IMR-90 (cell line): ENCODE results near the gene EIF3K. TPM values are rescaled to one million over a fixed set of nuclear protein-coding genes. Genes with fewer than 3 reads are reported as not detected.

Source experiments
- ATAC-seq: fragments of 200-7000 bp; cut with Tn5 transposase; 2 replicates; pipeline ENCODE4 v1.9.1; 2020; ENCODE audit warnings: low read depth, mild to moderate bottlenecking, moderate library complexity
- BruUV-seq: library from RNA; stranded (reverse); fragments of 400-500 nt; replicated peaks from 2 replicates; lab custom pipeline; 2021; lab: Mats Ljungman, UMichigan
- CTCF ChIA-PET: fragments of 300-600 bp; formaldehyde crosslinking; extraction: SDS; loops from one replicate; lab custom pipeline; 2021; ENCODE audit warnings: antibody characterized with exemption; lab: Yijun Ruan, JAX
- POLR2A ChIA-PET: fragments of 300-600 bp; sonication (Branson Sonifier 250); formaldehyde crosslinking; loops from one replicate; lab custom pipeline; 2022; ENCODE audit warnings: antibody characterized with exemption; ENCODE audit not compliant: unreplicated experiment; lab: Charles Lee
- DNase-seq: peaks from one replicate; pipeline ENCODE4 v3.0.0; 2013
- H2AFZ ChIP-seq: replicated peaks from 2 replicates; pipeline ENCODE3; 2013; ENCODE audit warnings: low read length, mild to moderate bottlenecking; ENCODE audit not compliant: poor library complexity
- H2AK5ac ChIP-seq: 2 replicates; pipeline ENCODE4 v1.6.1; 2013; ENCODE audit warnings: low read depth, low read length, inconsistent platforms
- H2AK9ac ChIP-seq: replicated peaks from 2 replicates; pipeline ENCODE3; 2013; ENCODE audit warnings: mild to moderate bottlenecking, low read depth, low read length, moderate library complexity; ENCODE audit not compliant: poor library complexity
- H2BK120ac ChIP-seq: 2 replicates; pipeline ENCODE4 v1.6.1; 2013; ENCODE audit warnings: low read depth, low read length, inconsistent platforms
- H2BK15ac ChIP-seq: 3 replicates; pipeline ENCODE4 v1.6.1; 2013; ENCODE audit warnings: low read depth, low read length, inconsistent platforms
- H2BK20ac ChIP-seq: 2 replicates; pipeline ENCODE4 v1.6.1; 2013; ENCODE audit warnings: low read depth, mild to moderate bottlenecking, inconsistent platforms, low read length, moderate library complexity
- H2BK5ac ChIP-seq: 2 replicates; pipeline ENCODE4 v1.6.1; 2013; ENCODE audit warnings: mild to moderate bottlenecking, low read depth, low read length, inconsistent platforms; ENCODE audit not compliant: poor library complexity, severe bottlenecking
- H3K14ac ChIP-seq: replicated peaks from 2 replicates; pipeline ENCODE4 v1.6.1; 2013; ENCODE audit warnings: low read depth, low read length, inconsistent platforms
- H3K18ac ChIP-seq: 2 replicates; pipeline ENCODE4 v1.6.1; 2013; ENCODE audit warnings: low read depth, low read length, control low read depth
- H3K23ac ChIP-seq: 2 replicates; pipeline ENCODE4 v1.6.1; 2013; ENCODE audit warnings: low read depth, low read length, inconsistent platforms
- H3K27ac ChIP-seq: 2 replicates; pipeline ENCODE4 v1.5.1; 2013; ENCODE audit warnings: mild to moderate bottlenecking, control low read depth, low read length; ENCODE audit not compliant: insufficient read depth
- H3K27me3 ChIP-seq: 2 replicates; pipeline ENCODE4 v1.6.1; 2013; ENCODE audit warnings: low read length; ENCODE audit not compliant: control insufficient read depth, insufficient read depth
- H3K36me3 ChIP-seq: 2 replicates; pipeline ENCODE4 v1.6.1; 2013; ENCODE audit warnings: low read length, mixed read lengths; ENCODE audit not compliant: control insufficient read depth, insufficient read depth
- H3K4ac ChIP-seq: 2 replicates; pipeline ENCODE4 v1.6.1; 2013; ENCODE audit warnings: low read depth, low read length, inconsistent platforms
- H3K4me1 ChIP-seq: 2 replicates; pipeline ENCODE4 v1.6.1; 2013; ENCODE audit warnings: low read length, mixed read lengths; ENCODE audit not compliant: control insufficient read depth, insufficient read depth
- H3K4me2 ChIP-seq: 2 replicates; pipeline ENCODE4 v1.6.1; 2013; ENCODE audit warnings: low read depth, mild to moderate bottlenecking, control low read depth, low read length, moderate library complexity
- H3K4me3 ChIP-seq: 2 replicates; pipeline ENCODE4 v1.5.1; 2013; ENCODE audit warnings: low read depth, mild to moderate bottlenecking, control low read depth, low read length, moderate library complexity; ENCODE audit not compliant: insufficient read depth
- H3K56ac ChIP-seq: 2 replicates; pipeline ENCODE4 v1.6.1; 2013; ENCODE audit warnings: low read length, inconsistent platforms; ENCODE audit not compliant: insufficient read depth; ENCODE audit errors: extremely low read depth
- H3K79me1 ChIP-seq, 2 experiments: 2 replicates each; pipeline ENCODE4 v1.6.1; 2013; ENCODE audit warnings: low read length in 2 of 2, inconsistent platforms in 1 of 2, low read depth in 1 of 2
- H3K9ac ChIP-seq: 2 replicates; pipeline ENCODE4 v1.6.1; 2013; ENCODE audit warnings: low read depth, low read length, control low read depth
- H3K9me1 ChIP-seq: 2 replicates; pipeline ENCODE4 v1.6.1; 2013; ENCODE audit warnings: low read length, inconsistent platforms; ENCODE audit not compliant: insufficient read depth
- H3K9me3 ChIP-seq: 2 replicates; pipeline ENCODE4 v1.6.1; 2013; ENCODE audit warnings: low read length; ENCODE audit not compliant: control insufficient read depth, insufficient read depth
- H4K20me1 ChIP-seq: 2 replicates; pipeline ENCODE4 v1.6.1; 2013; ENCODE audit warnings: low read length, inconsistent platforms; ENCODE audit not compliant: insufficient read depth
- H4K5ac ChIP-seq: 2 replicates; pipeline ENCODE4 v1.6.1; 2013; ENCODE audit warnings: mild to moderate bottlenecking, low read depth, low read length, control low read depth
- H4K8ac ChIP-seq, 2 experiments: 2 replicates each; pipeline ENCODE4 v1.6.1; 2013; ENCODE audit warnings: low read depth in 2 of 2, low read length in 2 of 2, control low read depth in 1 of 2, inconsistent platforms in 1 of 2
- H4K91ac ChIP-seq: 2 replicates; pipeline ENCODE4 v1.6.1; 2013; ENCODE audit warnings: low read depth, low read length, inconsistent platforms; ENCODE audit not compliant: insufficient read depth
- CEBPB ChIP-seq: IDR thresholded peaks from 2 replicates; pipeline ENCODE4 v1.6.1; 2012; ENCODE audit warnings: low read depth, low read length, improper control_type of control experiment
- CHD1 ChIP-seq: IDR thresholded peaks from 2 replicates; pipeline ENCODE4 v1.6.1; 2012; ENCODE audit warnings: low read depth, low read length, improper control_type of control experiment
- WGBS, 2 experiments: methylation state at CpG; one replicate each; pipeline versions ENCODE4 v1.1.5 to v1.1.7; 2013; ENCODE audit warnings: missing lambda C conversion rate in 2 of 2; ENCODE audit not compliant: insufficient read length in 1 of 2; ENCODE audit errors: extremely low coverage in 2 of 2; 5-methylcytosine and 5-hydroxymethylcytosine counted together
- dilution Hi-C: fragments of 300-500 bp; cut with HindIII; formaldehyde crosslinking; loops from one replicate; pipeline ENCODE4 v1.14.3; 2018; ENCODE audit warnings: low sequenced_read_pairs; ENCODE audit not compliant: unreplicated experiment
- in situ Hi-C: fragments of 300-500 bp; cut with MboI; formaldehyde crosslinking; loops from 3 replicates; pipeline ENCODE4 v1.14.3; 2019; ENCODE audit warnings: low sequenced_read_pairs, inconsistent platforms, mixed read lengths
- intact Hi-C: fragments of 100-400 bp; cut with micrococcal nuclease; formaldehyde crosslinking; loops from 2 replicates; pipeline ENCODE4 v1.10.0; 2022
- polyA plus RNA-seq, 3 experiments: library from polyadenylated mRNA; depleted of rRNA; stranded (reverse); fragments of >200 nt; gene quantifications; 2 replicates each; pipeline ENCODE4 v1.2.3, GENCODE V29; 2012; ENCODE audit warnings: low replicate concordance in 1 of 3
- total RNA-seq: library from RNA; depleted of rRNA; stranded (reverse); fragments of >200 nt; gene quantifications from 2 replicates; pipeline ENCODE4 v1.2.3, GENCODE V29; 2012

Gene EIF3K
- total and polyA plus RNA-seq, 2 of the 4 experiments (the other 2 are of a cell fraction), result 575 to 1,137 TPM

- POLR2A ChIA-PET, result interaction anchor here (0.5 to 0.9 kb wide), 4 partner anchors 13 to 59 kb away, joined by 3 to 9 read pairs (median 4); no protein-coding TSS in a partner anchor
- dilution Hi-C loops, result no loop called here
Observed at GRCh38 chr19:38653028-38653571, 34.1 kb downstream of the EIF3K start.

More at GRCh38 chr19:38653028-38653571, 34.1 kb downstream of the EIF3K start:
- H3K4me1 ChIP-seq, result peaks cover 51% of the 10 kb centered on the region
- H3K18ac ChIP-seq, result peak overlapping the region; percentile 42; the same call in 1 of the 2 replicates
- in situ Hi-C loops, result no loop called here
- H2AK9ac ChIP-seq, result no peak overlapping the region
- peaks cover 26% of the 10 kb centered on the region for H3K9me1 ChIP-seq
- intact Hi-C loops, result loop anchor here (5.0 kb wide), 1 partner anchor 34 kb away; no protein-coding TSS in a partner anchor
- H4K8ac ChIP-seq, result peak overlapping the region; percentile 15 to 16
- H3K4me3 ChIP-seq, result no peak overlapping the region
- BruUV-seq, result no TSS peak
- H3K27me3 ChIP-seq, result no peaks in the 10 kb centered on the region
- CTCF ChIA-PET, result no interaction called here
- peak overlapping the region; percentile 73 for H3K56ac ChIP-seq
- H2AFZ ChIP-seq, result no peak overlapping the region
- H3K4me2 ChIP-seq, result peak overlapping the region; percentile 71
- H2BK20ac ChIP-seq, result peak overlapping the region; percentile 67; the same call in 1 of the 2 replicates
- peak overlapping the region; percentile 30 for H4K5ac ChIP-seq
- H2BK120ac ChIP-seq, result peak overlapping the region; percentile 87
- peaks cover 0 to 49% of the 10 kb centered on the region in 2 experiments; a peak in 2 of 4 replicates for H3K79me1 ChIP-seq
- H3K27ac ChIP-seq, result peak overlapping the region; percentile 63
- peak overlapping the region; percentile 77; the same call in 1 of the 2 replicates for H3K14ac ChIP-seq
- TF ChIP-seq CEBPB, result peak; percentile 15; the same call in 1 of the 2 replicates
- no peak for TF ChIP-seq CHD1
- 0 out of 2 replicates have a peak overlapping the region, but pooled peaks have one; percentile 6 for H2AK5ac ChIP-seq
- H2BK15ac ChIP-seq, result peak overlapping the region; percentile 62; the same call in 1 of the 3 replicates
- H3K23ac ChIP-seq, result peak overlapping the region; percentile 90
- WGBS, 2 experiments, result 36% methylated on average over 2 of the region's 7 CpGs; no CpG with 5 or more reads in 1 of the 2 experiments
- peak overlapping the region; percentile 73 for H2BK5ac ChIP-seq
- H4K91ac ChIP-seq, result peak overlapping the region; percentile 71
- H3K9ac ChIP-seq, result peak overlapping the region; percentile 34
- peak overlapping the region; percentile 63; the same call in 1 of the 2 replicates for H3K4ac ChIP-seq
- peaks cover 11% of the 10 kb centered on the region; the same call in 1 of the 2 replicates for H3K36me3 ChIP-seq
- no peaks in the 10 kb centered on the region for H3K9me3 ChIP-seq
- peaks cover 79% of the 10 kb centered on the region for H4K20me1 ChIP-seq
- DNase-seq, result peak; percentile 51
- ATAC-seq, result no peak
